Mesothelial cell of epicardium (in vitro differentiated cells): Measurements from ENCODE around the gene RABAC1. TPM values are rescaled to one million over a fixed set of nuclear protein-coding genes. Genes with fewer than 3 reads are reported as not detected.
"Not testable (repeated sequence)": the region's sequence is repeated elsewhere in the genome, so short reads cannot be mapped to it uniquely, and the experiment has no call there.

ENCODE experiments used
- DNase-seq, 2 experiments: peaks; one replicate each; pipeline ENCODE4 v3.0.0; 2021; ENCODE audit warnings: low spot score in 2 of 2; ENCODE audit not compliant: unreplicated experiment in 2 of 2
- H3K27ac Mint-ChIP-seq: 2 replicates; pipeline ENCODE4 v1.8.0; 2021; ENCODE audit warnings: mixed read lengths
- H3K27me3 Mint-ChIP-seq: 2 replicates; pipeline ENCODE4 v1.8.0; 2021; ENCODE audit warnings: low read depth, mixed read lengths
- H3K36me3 Mint-ChIP-seq: 2 replicates; pipeline ENCODE4 v1.8.0; 2021; ENCODE audit warnings: mixed read lengths
- H3K4me1 Mint-ChIP-seq: 2 replicates; pipeline ENCODE4 v1.8.0; 2021; ENCODE audit warnings: mixed read lengths
- H3K4me3 Mint-ChIP-seq: 2 replicates; pipeline ENCODE4 v1.8.0; 2021; ENCODE audit warnings: mild to moderate bottlenecking, moderate library complexity, mixed read lengths
- H3K9me3 Mint-ChIP-seq: 2 replicates; pipeline ENCODE4 v1.8.0; 2021; ENCODE audit warnings: mixed read lengths
- CTCF ChIP-seq: fragments of 200-600 bp; sonication (generic); IDR thresholded peaks from one replicate; pipeline ENCODE4 v1.5.0; 2021; ENCODE audit warnings: antibody characterized with exemption; ENCODE audit not compliant: unreplicated experiment
- total RNA-seq: library from RNA; stranded (reverse); gene quantifications from 3 replicates; pipeline ENCODE4 v1.2.1, GENCODE V29; 2021

RABAC1 gene
- total RNA-seq, 1 donor from 2014 or later = 102 TPM

DNA sequence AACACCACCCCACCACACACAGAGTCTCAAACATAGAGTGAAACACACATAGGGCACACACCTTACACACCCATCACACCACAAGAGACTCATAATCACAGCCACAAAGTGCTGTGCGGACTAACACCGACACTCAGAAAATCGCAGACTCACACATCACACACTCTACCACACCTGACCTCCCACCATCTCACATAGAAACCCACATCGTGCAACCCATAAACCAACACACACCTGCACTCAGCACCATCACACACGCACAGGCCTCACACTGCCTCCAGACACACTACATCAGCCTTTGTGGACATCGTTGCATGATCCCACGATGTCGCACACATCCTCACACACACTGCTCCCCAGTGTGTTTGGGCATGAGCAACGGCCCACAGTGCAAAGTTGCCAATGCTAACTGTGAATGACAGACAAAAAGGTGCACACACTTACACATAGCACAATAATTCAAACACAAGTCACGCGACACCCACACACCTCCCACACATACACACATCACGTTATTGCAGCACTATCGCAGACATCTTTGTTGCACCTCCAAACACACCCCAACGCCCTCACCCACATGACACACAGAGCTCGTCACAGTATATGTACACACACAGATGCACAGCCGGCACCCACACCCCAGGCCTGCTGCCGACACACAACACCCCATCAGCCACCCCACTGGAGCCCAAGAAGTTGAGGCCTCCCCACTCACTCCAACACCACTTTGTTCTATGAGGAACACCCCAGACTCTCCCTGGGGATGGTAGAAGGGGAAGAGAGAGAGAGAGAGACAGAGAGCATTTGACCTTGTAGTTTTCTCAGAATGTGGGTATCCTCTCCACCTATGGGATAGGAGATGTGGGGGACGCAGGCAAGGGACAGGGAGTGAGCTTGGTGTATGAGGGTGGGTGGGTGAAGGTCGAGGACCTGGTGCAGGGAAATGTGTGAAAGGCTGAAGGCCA, 36.2 kb upstream of the RABAC1 start:
- no peak for DNase-seq
- no peak for TF ChIP-seq CTCF
- peaks cover 73% of the 10 kb centered on the region for H3K27me3 Mint-ChIP-seq
- H3K36me3 Mint-ChIP-seq = peaks cover 10% of the 10 kb centered on the region
- H3K4me1 Mint-ChIP-seq = peaks cover 9% of the 10 kb centered on the region
- H3K4me3 Mint-ChIP-seq = peak overlapping the region; percentile 37
- no peaks in the 10 kb centered on the region for H3K9me3 Mint-ChIP-seq
- H3K27ac Mint-ChIP-seq = no peak overlapping the region

DNA sequence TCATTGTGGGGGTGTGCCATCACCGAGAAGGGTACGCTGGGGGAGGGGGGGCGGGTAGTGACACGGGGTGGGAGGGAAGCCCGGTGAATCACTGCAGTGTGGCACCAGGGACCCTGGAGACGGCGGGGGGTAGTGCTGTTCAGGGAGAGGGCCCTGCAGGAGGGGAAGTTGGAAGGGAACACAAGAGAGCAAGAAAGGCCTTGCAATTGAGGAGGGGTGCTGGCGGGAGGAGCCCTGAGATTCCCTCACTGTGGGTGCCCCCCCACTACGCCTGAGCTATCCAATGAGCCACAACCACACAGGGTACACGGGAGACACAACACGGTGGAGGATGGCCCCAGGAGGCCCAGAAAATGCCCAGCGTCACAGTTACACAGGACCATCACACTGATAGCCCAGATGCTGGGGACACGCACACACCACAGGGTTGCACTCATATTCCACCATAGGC, 35.4 kb upstream of the RABAC1 start:
- TF ChIP-seq CTCF = no peak
- peaks cover 9% of the 10 kb centered on the region for H3K4me1 Mint-ChIP-seq
- H3K9me3 Mint-ChIP-seq = no peaks in the 10 kb centered on the region
- H3K36me3 Mint-ChIP-seq = peaks cover 3% of the 10 kb centered on the region
- H3K27ac Mint-ChIP-seq = no peak overlapping the region
- DNase-seq = no peak
- H3K4me3 Mint-ChIP-seq = no peak overlapping the region
- H3K27me3 Mint-ChIP-seq = peaks cover 65% of the 10 kb centered on the region

DNA sequence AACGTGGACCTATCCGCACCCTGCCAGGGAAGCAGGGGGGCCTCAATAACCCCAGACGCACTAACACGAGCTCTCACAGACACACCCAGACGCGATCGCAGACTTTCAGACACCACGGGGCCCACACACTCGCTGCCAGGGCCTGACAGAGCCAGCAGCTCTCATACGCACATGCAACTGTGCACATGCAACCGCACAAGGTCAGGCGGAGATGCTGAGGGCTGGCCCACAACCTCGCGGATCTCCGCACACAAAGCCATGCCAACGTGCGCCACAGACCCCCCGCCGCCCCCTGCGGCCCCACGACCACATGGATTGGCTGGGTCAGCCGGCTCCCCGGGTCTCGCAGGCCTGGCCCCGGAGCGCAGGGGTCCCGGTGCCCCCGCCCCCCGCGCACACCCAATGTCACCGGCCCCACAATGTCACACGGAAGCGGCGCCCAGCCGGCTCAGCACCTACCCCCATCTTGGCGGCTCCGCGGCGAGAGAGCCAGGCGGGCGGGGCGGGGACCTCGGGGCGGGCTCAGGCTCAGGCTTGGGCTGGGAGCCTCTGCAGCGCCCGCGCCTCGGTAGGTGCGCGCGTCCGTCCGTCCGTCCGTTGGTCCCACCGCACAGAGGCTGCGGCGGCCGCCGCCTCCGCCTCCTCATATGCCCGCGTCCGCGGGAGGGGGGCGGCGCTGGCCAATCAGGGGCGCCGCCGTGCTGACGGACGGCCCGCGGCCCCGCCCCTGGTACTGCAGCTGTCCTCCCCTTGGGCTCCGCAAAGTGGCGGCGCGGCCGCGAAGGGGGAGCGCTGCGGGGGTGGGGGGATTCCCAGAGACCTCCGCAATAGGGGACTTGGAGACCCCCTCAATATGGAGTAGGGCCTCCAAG, 34.7 kb upstream of the RABAC1 start, which contains the start of gene ATP1A3:
TSS of gene ATP1A3 (minus strand) at position 619 of the 872 bp plus-strand sequence. CDS start at position 465, 154 bp downstream.
- Mint-ChIP-seq H3K4me3 (peak within 1 kb of the TSS; percentile 49), H3K27ac (no peak within 1 kb of the TSS), H3K36me3 (no peaks in the 10 kb centered on the region), H3K27me3 (peaks cover 61% of the 10 kb centered on the region), H3K9me3 (no peaks in the 10 kb centered on the region), H3K4me1 (peaks cover 5% of the 10 kb centered on the region)
- TF ChIP-seq CTCF = no peak
- no peak for DNase-seq

GRCh38 chr19:41991925-41992569, 32.9 kb upstream of the RABAC1 start:
- not testable (repeated sequence) for H3K4me3 Mint-ChIP-seq, H3K36me3 Mint-ChIP-seq, H3K9me3 Mint-ChIP-seq, H3K4me1 Mint-ChIP-seq, DNase-seq, H3K27ac Mint-ChIP-seq
- peaks cover 53% of the 10 kb centered on the region for H3K27me3 Mint-ChIP-seq

- no peak for TF ChIP-seq CTCF
- Mint-ChIP-seq H3K9me3 (no peaks in the 10 kb centered on the region), H3K4me3 (no peak overlapping the region), H3K4me1 (peaks cover 3% of the 10 kb centered on the region), H3K27ac (no peak overlapping the region), H3K36me3 (no peaks in the 10 kb centered on the region), H3K27me3 (peaks cover 46% of the 10 kb centered on the region)
- DNase-seq = no peak
These were observed 31.9 kb upstream of the RABAC1 start for GRCh38 chr19:41991025-41991424.
